A549 (cell line): Measurements from ENCODE around the gene NOS1AP.

ENCODE experiments used
- CBX8 ChIP-seq: fragments of 200-600 bp; sonication (generic); IDR thresholded peaks from 2 replicates; pipeline ENCODE4 v1.6.1; 2016
- CEBPB ChIP-seq, 2 experiments: fragments of >200 bp in 1 of 2; sonication (Bioruptor Twin) in 1 of 2; formaldehyde crosslinking in 1 of 2; IDR thresholded peaks; 2 replicates each; pipeline ENCODE4 v1.6.1; 2012 to 2016
- CTCF ChIP-seq: fragments of >200 bp; sonication (Bioruptor Twin); formaldehyde crosslinking; IDR thresholded peaks from 3 replicates; pipeline ENCODE4 v1.5.1; 2016
- EP300 ChIP-seq, 2 experiments: fragments of >200 bp; sonication (Bioruptor Twin); formaldehyde crosslinking; IDR thresholded peaks; 2 replicates in 1 of 2; 3 replicates in 1 of 2; pipeline ENCODE4 v1.6.1; 2016 to 2017
- HDAC2 ChIP-seq: fragments of 200-600 bp; sonication (generic); IDR thresholded peaks from 2 replicates; pipeline ENCODE4 v1.6.1; 2016
- HOXB5 ChIP-seq: fragments of 250-450 bp; sonication (Bioruptor Pico); IDR thresholded peaks from 2 replicates; pipeline ENCODE4 v1.5.0; 2020; ENCODE audit warnings: mild to moderate bottlenecking, moderate library complexity
- POLR2A ChIP-seq: IDR thresholded peaks from 2 replicates; pipeline ENCODE4 v1.6.1; 2012; ENCODE audit warnings: mild to moderate bottlenecking, low read length
- RAD21 ChIP-seq, 2 experiments: fragments of >200 bp in 1 of 2; sonication (Bioruptor Twin) in 1 of 2; formaldehyde crosslinking in 1 of 2; IDR thresholded peaks in 1 of 2; conservative IDR thresholded peaks in 1 of 2; 2 replicates in 1 of 2; 3 replicates in 1 of 2; pipeline ENCODE4 v1.6.1; 2012 to 2018; ENCODE audit warnings: inconsistent platforms in 1 of 2
- REST ChIP-seq: fragments of 200-600 bp; sonication (generic); IDR thresholded peaks from 2 replicates; pipeline ENCODE4 v1.6.1; 2016; ENCODE audit warnings: antibody characterized with exemption, mild to moderate bottlenecking, moderate library complexity
- RFX5 ChIP-seq: fragments of 450-650 bp; IDR thresholded peaks from 2 replicates; pipeline ENCODE4 v1.7.1; 2014; ENCODE audit warnings: antibody characterized with exemption, mild to moderate bottlenecking, moderate library complexity
- TF ChIP-seq, protein P1 (sequence below): fragments of 450-650 bp; IDR thresholded peaks from 2 replicates; pipeline ENCODE4 v1.6.1; 2014; ENCODE audit warnings: antibody characterized with exemption
- TF ChIP-seq, protein P2 (sequence below): fragments of 150-350 bp; IDR thresholded peaks from 2 replicates; pipeline ENCODE4 v1.6.1; 2014; ENCODE audit warnings: low read depth, mild to moderate bottlenecking, low read length

GRCh38 chr1:162284206-162284955 is 214.9 kb downstream of the NOS1AP start:
- TF ChIP-seq CTCF = no peak
- TF ChIP-seq, protein P1, sequence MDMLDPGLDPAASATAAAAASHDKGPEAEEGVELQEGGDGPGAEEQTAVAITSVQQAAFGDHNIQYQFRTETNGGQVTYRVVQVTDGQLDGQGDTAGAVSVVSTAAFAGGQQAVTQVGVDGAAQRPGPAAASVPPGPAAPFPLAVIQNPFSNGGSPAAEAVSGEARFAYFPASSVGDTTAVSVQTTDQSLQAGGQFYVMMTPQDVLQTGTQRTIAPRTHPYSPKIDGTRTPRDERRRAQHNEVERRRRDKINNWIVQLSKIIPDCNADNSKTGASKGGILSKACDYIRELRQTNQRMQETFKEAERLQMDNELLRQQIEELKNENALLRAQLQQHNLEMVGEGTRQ = no peak
- TF ChIP-seq REST = no peak
- TF ChIP-seq CBX8 = no peak
- TF ChIP-seq, protein P2, sequence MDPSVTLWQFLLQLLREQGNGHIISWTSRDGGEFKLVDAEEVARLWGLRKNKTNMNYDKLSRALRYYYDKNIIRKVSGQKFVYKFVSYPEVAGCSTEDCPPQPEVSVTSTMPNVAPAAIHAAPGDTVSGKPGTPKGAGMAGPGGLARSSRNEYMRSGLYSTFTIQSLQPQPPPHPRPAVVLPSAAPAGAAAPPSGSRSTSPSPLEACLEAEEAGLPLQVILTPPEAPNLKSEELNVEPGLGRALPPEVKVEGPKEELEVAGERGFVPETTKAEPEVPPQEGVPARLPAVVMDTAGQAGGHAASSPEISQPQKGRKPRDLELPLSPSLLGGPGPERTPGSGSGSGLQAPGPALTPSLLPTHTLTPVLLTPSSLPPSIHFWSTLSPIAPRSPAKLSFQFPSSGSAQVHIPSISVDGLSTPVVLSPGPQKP = no peak
- no peak for TF ChIP-seq EP300 (IDR thresholded peaks at IDR 0.05)
- no peak for TF ChIP-seq RAD21 (conservative IDR thresholded peaks at IDR 0.05 in 1 of 2, IDR thresholded peaks at IDR 0.05 in 1 of 2)
- TF ChIP-seq HDAC2 = no peak
- TF ChIP-seq POLR2A = no peak
- TF ChIP-seq RFX5 = no peak
- no peak for TF ChIP-seq HOXB5 (CRISPR knock-in tag)
- no peak for TF ChIP-seq CEBPB (IDR thresholded peaks at IDR 0.05)
